HUES64 (cell line): ENCODE measurements around the gene GRID1.
"Not testable (repeated sequence)": the region's sequence is repeated elsewhere in the genome, so short reads cannot be mapped to it uniquely, and the experiment has no call there.

ENCODE experiments used
- H3K27ac ChIP-seq: 2 replicates; pipeline ENCODE4 v1.7.0; 2013; ENCODE audit warnings: low read depth, low read length, inconsistent platforms
- H3K27me3 ChIP-seq: 2 replicates; pipeline ENCODE4 v1.6.1; 2013; ENCODE audit warnings: mild to moderate bottlenecking, low read length; ENCODE audit not compliant: insufficient read depth
- H3K36me3 ChIP-seq: 2 replicates; pipeline ENCODE4 v1.6.1; 2013; ENCODE audit warnings: mild to moderate bottlenecking, low read length; ENCODE audit not compliant: insufficient read depth
- H3K4me1 ChIP-seq: 2 replicates; pipeline ENCODE4 v1.6.1; 2013; ENCODE audit warnings: mild to moderate bottlenecking, low read length, moderate library complexity; ENCODE audit not compliant: insufficient read depth
- H3K4me3 ChIP-seq: 2 replicates; pipeline ENCODE4 v1.5.1; 2013; ENCODE audit warnings: mild to moderate bottlenecking, low read length, moderate library complexity
- H3K9ac ChIP-seq: 2 replicates; pipeline ENCODE4 v1.6.1; 2013; ENCODE audit warnings: mild to moderate bottlenecking, low read depth, low read length
- H3K9me3 ChIP-seq: 2 replicates; pipeline ENCODE4 v1.6.1; 2013; ENCODE audit warnings: low read depth, low read length; ENCODE audit not compliant: insufficient read depth
- WGBS: fragments of 150-250, 120-280 bp; methylation state at CpG from one replicate; pipeline ENCODE4 v1.1.7; 2013; ENCODE audit warnings: missing lambda C conversion rate; 5-methylcytosine and 5-hydroxymethylcytosine counted together

The GRID1 gene

GRCh38 chr10:86186633-86187032 lies 180.0 kb downstream of the GRID1 start:
- H3K4me3 ChIP-seq: no peak overlapping the region
- no peak overlapping the region for H3K9ac ChIP-seq
- H3K9me3 ChIP-seq: no peaks in the 10 kb centered on the region
- no peak overlapping the region for H3K27ac ChIP-seq
- WGBS: 90% methylated on average over 1 of the region's 1 CpG
- H3K4me1 ChIP-seq: no peaks in the 10 kb centered on the region
- H3K27me3 ChIP-seq: no peaks in the 10 kb centered on the region
- H3K36me3 ChIP-seq: no peaks in the 10 kb centered on the region

GRCh38 chr10:86182595-86182994 lies 184.0 kb downstream of the GRID1 start:
- Histone ChIP-seq H3K27me3 (no peaks in the 10 kb centered on the region), H3K36me3 (no peaks in the 10 kb centered on the region), H3K9ac (no peak overlapping the region), H3K27ac (no peak overlapping the region), H3K9me3 (no peaks in the 10 kb centered on the region), H3K4me1 (no peaks in the 10 kb centered on the region), H3K4me3 (no peak overlapping the region)
- WGBS: 91% methylated on average over 6 of the region's 7 CpGs

GRCh38 chr10:86182150-86182549 lies 184.4 kb downstream of the GRID1 start:
- WGBS: 79% methylated on average over 13 of the region's 13 CpGs
- no peak overlapping the region for H3K4me3 ChIP-seq
- no peak overlapping the region for H3K9ac ChIP-seq
- H3K27ac ChIP-seq: no peak overlapping the region
- no peaks in the 10 kb centered on the region for H3K36me3 ChIP-seq
- no peaks in the 10 kb centered on the region for H3K27me3 ChIP-seq
- no peaks in the 10 kb centered on the region for H3K9me3 ChIP-seq
- no peaks in the 10 kb centered on the region for H3K4me1 ChIP-seq

- no peaks in the 10 kb centered on the region for H3K4me1 ChIP-seq
- WGBS: 90% methylated on average over 4 of the region's 4 CpGs
- no peak overlapping the region for H3K27ac ChIP-seq
- H3K4me3 ChIP-seq: no peak overlapping the region
- H3K27me3 ChIP-seq: no peaks in the 10 kb centered on the region
- H3K9ac ChIP-seq: no peak overlapping the region
- H3K9me3 ChIP-seq: no peaks in the 10 kb centered on the region
- H3K36me3 ChIP-seq: no peaks in the 10 kb centered on the region
These were observed 185.7 kb downstream of the GRID1 start for GRCh38 chr10:86180861-86181260.

- no peaks in the 10 kb centered on the region for H3K36me3 ChIP-seq
- no peak overlapping the region for H3K4me3 ChIP-seq
- 94% methylated on average over 7 of the region's 7 CpGs for WGBS
- no peaks in the 10 kb centered on the region for H3K9me3 ChIP-seq
- no peak overlapping the region for H3K27ac ChIP-seq
- no peaks in the 10 kb centered on the region for H3K4me1 ChIP-seq
- no peaks in the 10 kb centered on the region for H3K27me3 ChIP-seq
- no peak overlapping the region for H3K9ac ChIP-seq
These were observed 186.6 kb downstream of the GRID1 start for GRCh38 chr10:86179961-86180360.

- WGBS: 85% methylated on average over 6 of the region's 6 CpGs
- Histone ChIP-seq H3K27me3 (no peaks in the 10 kb centered on the region), H3K9me3 (no peaks in the 10 kb centered on the region), H3K4me1 (no peaks in the 10 kb centered on the region), H3K4me3 (no peak overlapping the region), H3K36me3 (no peaks in the 10 kb centered on the region), H3K9ac (no peak overlapping the region), H3K27ac (no peak overlapping the region)
These were observed 187.5 kb downstream of the GRID1 start for GRCh38 chr10:86179153-86179524.

GRCh38 chr10:86178401-86179152 lies 188.0 kb downstream of the GRID1 start:
- H3K27ac ChIP-seq: no peak overlapping the region
- WGBS: 42% methylated on average over 11 of the region's 11 CpGs
- no peaks in the 10 kb centered on the region for H3K9me3 ChIP-seq
- no peak overlapping the region for H3K9ac ChIP-seq
- H3K36me3 ChIP-seq: no peaks in the 10 kb centered on the region
- no peaks in the 10 kb centered on the region for H3K4me1 ChIP-seq
- H3K27me3 ChIP-seq: no peaks in the 10 kb centered on the region
- H3K4me3 ChIP-seq: no peak overlapping the region

- no peaks in the 10 kb centered on the region for H3K27me3 ChIP-seq
- H3K36me3 ChIP-seq: no peaks in the 10 kb centered on the region
- H3K27ac ChIP-seq: no peak overlapping the region
- H3K4me1 ChIP-seq: no peaks in the 10 kb centered on the region
- 93% methylated on average over 11 of the region's 11 CpGs for WGBS
- H3K9ac ChIP-seq: no peak overlapping the region
- H3K9me3 ChIP-seq: no peaks in the 10 kb centered on the region
- no peak overlapping the region for H3K4me3 ChIP-seq
These were observed 188.9 kb downstream of the GRID1 start for GRCh38 chr10:86177537-86178155.

- no peak overlapping the region for H3K4me3 ChIP-seq
- H3K36me3 ChIP-seq: no peaks in the 10 kb centered on the region
- no peaks in the 10 kb centered on the region for H3K4me1 ChIP-seq
- H3K9me3 ChIP-seq: no peaks in the 10 kb centered on the region
- WGBS: 80% methylated on average over 10 of the region's 10 CpGs
- H3K9ac ChIP-seq: no peak overlapping the region
- H3K27me3 ChIP-seq: no peaks in the 10 kb centered on the region
- no peak overlapping the region for H3K27ac ChIP-seq
These were observed 189.6 kb downstream of the GRID1 start for GRCh38 chr10:86176850-86177536.

GRCh38 chr10:86175476-86175875 lies 191.1 kb downstream of the GRID1 start:
- H3K4me1 ChIP-seq, H3K9me3 ChIP-seq, H3K9ac ChIP-seq, H3K36me3 ChIP-seq, H3K27me3 ChIP-seq, H3K4me3 ChIP-seq, H3K27ac ChIP-seq: not testable (repeated sequence)
- 95% methylated on average over 10 of the region's 10 CpGs for WGBS

- Histone ChIP-seq H3K4me1 (no peaks in the 10 kb centered on the region), H3K27me3 (no peaks in the 10 kb centered on the region), H3K36me3 (no peaks in the 10 kb centered on the region), H3K9ac (no peak overlapping the region), H3K9me3 (no peaks in the 10 kb centered on the region), H3K27ac (no peak overlapping the region), H3K4me3 (no peak overlapping the region)
- 92% methylated on average over 2 of the region's 3 CpGs for WGBS
These were observed 194.3 kb downstream of the GRID1 start for GRCh38 chr10:86172301-86172700.
